NCI-H146 treated with DMSO at 0.1 percent for 48 hours (cell line): ENCODE data around the gene SLC13A3.
"Not testable (repeated sequence)": the region's sequence is repeated elsewhere in the genome, so short reads cannot be mapped to it uniquely, and the experiment has no call there.

ENCODE experiments used
- DNase-seq: peaks from one replicate; lab custom pipeline; 2025; ENCODE audit not compliant: unreplicated experiment; lab: John Stamatoyannopoulos, UW

Gene SLC13A3

DNA sequence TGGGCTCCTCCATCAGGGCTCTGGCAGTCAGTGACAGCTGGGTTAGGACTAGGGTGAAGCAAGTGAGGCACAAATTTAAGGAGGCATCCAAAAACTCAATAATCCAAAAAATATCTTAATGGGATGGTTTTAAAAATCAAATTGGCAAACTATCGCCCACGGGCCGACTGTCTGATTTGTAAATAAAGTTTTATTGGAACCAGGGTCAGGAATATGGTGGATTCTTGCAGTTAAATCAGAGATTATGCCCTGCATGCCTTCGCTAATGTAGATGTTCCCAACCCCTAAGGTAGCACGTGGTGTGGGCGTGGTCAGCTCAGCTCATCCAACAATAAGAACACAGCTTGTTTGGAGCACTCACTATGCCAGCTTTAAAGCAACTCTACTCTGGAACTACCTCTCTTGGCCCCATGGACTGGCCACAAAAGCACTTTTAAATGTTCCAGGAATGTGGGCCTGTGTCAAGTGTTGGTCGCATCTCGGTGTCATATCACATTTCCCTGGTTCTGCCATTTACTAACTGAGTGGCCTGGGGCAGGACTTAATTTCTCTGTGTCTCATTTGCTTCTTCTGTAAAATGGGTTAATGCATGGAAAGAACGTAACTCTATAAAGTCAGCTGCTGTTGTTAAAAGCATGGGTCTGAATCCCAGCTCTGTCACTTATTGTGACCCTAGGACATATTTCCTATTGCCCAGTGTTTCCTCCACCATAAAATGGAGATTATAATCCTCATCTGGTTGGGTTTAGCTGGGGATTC lies 31.0 kb upstream of the SLC13A3 start:
- no peak for DNase-seq

GRCh38 chr20:46681032-46681854 lies 30.0 kb upstream of the SLC13A3 start:
- peak; percentile 80 for DNase-seq

DNA sequence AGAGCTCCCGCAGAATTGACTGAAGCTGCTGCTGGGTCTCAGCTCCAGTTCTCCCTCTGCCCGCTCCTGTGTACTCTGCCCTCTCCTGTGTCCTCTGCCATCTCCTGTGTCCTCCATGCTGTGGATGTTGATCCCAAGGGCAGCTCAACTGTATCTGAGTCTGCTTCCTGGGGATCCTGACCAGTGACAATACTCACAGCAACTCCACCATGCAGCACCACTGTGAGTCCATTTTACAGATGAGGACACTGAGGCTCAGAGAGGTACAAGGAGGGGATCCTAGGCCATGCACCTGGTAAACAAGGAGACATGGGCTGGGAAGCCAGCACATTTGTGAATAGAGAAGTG lies 29.4 kb upstream of the SLC13A3 start:
- no peak for DNase-seq

GRCh38 chr20:46678516-46678915 lies 27.3 kb upstream of the SLC13A3 start:
- DNase-seq = no peak

DNA sequence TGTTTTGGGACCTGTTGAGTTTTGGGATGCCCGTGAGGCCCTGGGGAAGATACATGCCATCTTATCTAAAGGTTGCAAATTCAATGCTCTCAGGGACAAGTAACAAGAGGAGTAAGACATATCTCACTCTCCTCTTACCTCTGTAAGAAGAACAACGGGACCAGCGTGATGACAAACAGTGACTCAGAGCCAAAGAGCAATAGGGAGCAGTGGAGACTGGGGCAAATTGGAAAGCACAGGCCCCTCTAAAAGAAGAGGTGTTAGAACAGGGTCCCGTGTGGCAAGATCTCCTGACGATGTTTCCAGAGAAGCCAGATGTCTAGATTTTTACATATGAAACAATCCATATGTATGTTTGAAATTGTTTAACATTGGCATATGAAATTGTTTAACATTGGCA lies 26.3 kb upstream of the SLC13A3 start:
- DNase-seq = no peak

- not testable (repeated sequence) for DNase-seq
Measured at GRCh38 chr20:46676649-46677316, 25.5 kb upstream of the SLC13A3 start.

DNA sequence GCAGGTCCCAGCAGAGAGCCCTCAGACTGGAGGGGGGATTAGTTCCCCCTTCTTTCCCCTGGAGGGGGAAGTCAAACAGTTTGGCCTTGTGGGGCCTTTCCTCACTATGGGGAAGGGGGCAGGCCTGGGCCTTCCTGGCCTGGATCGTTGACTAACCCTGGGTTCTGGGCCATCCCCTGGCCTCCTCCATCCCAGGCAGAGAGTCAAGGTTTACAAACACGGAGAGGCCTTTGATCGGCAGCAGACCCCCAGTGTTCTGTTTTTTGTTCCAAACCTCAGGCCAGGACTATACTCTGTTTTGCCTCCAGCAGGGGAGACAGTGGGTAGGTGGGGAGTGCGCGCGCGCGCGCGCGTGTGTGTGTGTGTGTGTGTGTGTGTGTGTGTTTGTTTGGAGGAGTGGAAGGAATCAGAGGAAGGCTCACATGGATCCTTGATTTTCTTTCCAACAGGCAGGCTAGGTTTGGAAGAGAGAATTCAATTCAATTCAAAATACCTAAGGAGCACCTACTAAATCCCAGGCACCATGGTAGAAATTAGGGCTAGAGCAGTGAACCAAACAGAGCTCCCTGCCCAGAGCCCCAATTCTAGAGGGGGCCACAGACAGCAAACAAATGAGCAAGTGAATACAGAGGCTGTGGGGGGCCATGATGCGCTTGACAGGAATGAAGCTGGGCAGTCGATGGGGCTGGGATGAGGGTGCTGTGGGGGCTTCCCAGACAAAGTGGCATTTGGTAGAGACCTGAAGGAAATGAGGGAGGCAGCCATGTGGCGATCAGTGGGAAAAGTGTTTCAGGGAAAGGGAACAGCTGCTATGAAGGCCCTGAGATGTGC lies 23.2 kb upstream of the SLC13A3 start:
- DNase-seq = no peak

DNA sequence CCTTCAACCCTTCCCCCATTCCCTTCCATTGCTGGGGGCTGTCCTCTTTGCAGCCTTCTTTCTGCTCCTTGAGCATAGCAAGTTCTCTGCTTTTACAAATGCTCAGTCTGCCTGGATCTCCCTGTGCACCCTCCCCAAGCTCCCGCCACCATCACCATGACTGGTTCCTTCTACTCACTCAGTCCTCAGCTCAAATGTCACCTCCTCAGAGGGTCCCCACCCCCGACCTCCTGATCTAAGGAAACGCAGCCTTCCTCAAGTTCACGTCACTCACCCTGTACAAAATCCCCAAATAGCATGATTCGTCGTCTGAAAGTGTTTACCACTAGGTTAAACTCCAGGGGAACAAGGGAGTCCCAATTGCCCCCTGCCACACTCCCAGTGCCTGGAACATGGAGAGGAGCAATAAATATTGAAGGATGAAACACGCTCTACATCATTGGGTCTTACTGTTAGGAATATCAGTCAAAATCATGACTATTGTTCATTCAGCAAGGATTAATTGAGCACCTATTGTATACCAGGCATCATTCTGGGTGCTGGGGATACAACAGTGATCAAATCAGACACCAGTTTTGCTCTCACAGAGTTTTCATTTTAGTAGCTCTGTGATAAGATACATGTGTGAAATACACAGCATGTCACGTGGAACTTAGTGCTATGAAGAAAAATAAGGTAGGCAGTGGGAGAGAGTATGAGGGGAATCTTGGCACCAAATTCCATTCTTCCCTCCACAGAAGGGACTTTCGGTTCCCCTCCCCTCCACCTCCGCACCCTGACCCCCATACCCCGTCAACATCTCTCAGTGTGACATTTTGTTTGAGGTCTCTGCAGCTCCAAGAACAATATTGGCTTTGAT lies 22.4 kb upstream of the SLC13A3 start:
- no peak for DNase-seq

GRCh38 chr20:46672543-46673148 lies 21.4 kb upstream of the SLC13A3 start:
- DNase-seq = no peak

- DNase-seq = no peak
Measured at GRCh38 chr20:46671866-46672542, 20.7 kb upstream of the SLC13A3 start.

DNA sequence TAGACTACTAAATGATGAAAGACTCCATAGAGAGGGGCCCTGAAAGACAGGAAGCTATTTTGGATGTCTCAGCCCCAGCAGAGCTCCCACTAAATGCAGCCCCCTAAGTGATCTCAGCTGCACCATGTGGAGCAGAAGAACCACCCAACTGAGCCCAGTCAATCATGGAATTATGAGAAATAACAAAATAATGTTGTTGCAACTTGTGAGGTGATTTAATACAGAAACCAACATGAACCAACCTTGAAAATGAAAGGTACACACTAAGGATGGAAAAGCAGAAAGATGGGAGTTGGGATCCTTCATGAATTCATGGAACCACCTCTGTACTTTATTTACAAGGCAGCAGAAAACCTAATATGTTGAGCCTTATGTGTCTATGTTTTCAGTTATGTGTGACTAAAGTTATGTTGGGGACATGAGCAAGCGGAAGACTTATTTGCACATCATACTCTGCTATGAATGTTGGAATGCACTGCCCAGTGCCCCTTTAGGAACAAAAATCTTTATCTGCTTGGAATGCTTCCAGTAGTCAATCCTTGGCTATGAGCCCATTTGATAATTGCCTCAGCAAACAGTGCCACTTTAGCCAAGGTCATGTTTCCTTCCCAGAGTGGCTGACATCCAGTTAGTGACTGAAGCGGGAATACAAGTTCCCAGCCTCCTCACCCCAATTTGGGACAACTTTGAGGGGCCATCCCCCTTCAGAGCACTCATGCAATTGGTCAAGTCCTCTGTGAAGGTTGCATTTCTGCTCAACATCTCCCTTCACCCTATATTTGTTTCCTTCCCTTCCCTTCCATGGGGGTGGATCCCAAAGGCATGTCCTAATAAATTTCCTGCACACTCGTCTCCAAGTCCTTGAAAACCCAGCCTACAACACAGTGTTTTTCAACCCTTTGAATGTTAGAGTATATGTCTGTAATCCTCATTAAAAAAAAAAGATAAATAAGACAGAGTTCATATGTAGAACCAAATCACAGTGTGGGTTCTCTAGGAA lies 19.6 kb upstream of the SLC13A3 start:
- DNase-seq = no peak

DNA sequence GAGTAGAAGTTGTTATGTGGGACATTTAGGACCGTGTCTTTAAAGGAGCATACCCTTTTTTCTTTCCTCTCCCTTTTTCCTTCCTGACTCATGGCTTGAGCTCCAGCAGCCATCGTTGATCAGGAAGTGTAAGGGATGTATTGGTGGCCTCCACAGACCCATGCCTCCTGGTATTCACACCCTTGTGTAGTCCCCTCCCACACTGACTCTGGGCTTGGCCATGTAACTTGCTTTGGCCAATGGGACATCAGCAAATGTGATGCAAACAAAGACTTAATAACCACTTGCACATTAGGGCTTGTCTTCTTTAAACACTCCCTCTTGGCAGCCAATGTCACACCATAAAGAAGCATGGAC lies 18.9 kb upstream of the SLC13A3 start:
- DNase-seq = no peak

DNA sequence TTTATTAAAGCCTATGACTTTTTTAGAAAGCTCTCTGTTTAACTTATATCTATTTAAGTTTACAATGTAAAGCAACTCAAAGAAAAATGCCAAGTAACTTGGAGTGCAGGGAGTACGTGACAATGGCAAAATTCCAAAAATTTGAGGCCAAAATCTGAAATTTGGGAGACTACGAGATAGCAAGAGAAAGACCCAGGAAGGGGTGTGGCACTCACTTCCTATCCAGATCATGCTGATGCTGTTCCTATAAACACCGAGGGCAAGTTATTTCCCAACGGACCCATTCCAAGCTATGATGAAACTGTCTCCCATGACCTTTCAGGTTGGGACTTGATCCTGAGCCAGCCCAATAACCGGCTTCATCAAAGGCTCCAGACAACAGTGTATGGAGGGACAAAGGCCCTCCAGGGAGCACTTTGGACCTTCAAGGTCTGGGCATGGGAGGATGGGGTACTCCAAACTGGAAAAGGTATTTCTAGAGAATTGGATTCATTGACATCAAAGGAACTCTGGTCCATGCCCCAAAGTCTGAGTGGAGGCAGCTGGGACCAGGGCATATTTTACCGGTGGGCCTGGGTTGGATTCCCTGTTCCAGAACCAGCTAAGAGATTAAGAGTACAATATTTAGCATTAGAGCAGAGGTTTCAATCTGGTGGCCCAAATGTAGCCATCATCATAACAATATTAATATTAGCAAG lies 15.7 kb upstream of the SLC13A3 start:
- DNase-seq = no peak

- no peak for DNase-seq
Measured at GRCh38 chr20:46666306-46666705, 15.0 kb upstream of the SLC13A3 start.

- no peak for DNase-seq
Measured at GRCh38 chr20:46665602-46666001, 14.3 kb upstream of the SLC13A3 start.

DNA sequence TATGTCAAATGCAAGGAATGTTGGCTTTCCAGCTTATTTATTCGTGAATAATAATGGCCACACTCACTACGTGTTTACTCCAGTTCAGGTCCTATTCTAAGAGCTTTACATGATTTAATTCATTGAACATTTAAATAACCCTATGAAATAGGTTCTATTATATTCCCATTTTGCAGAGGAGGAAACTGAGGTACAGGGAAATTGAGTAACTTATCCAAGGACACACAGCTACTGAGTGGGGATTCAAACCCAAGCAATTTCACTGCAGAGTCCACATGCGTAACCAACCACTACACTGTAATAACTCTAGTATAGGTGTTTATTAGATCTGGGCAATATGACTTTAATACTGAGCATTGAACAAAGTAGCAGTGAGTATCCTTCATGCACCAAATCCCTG lies 12.3 kb upstream of the SLC13A3 start:
- DNase-seq = no peak

- no peak for DNase-seq
Measured at GRCh38 chr20:46661659-46662058, 10.4 kb upstream of the SLC13A3 start.
